IPS-15b (cell line): ENCODE results near the gene PGAM2.

Experiments
- H3K27me3 ChIP-seq: one replicate; pipeline ENCODE4 v1.6.1; 2013; ENCODE audit warnings: low read length; ENCODE audit not compliant: control insufficient read depth, insufficient read depth
- H3K36me3 ChIP-seq: one replicate; pipeline ENCODE4 v1.6.1; 2013; ENCODE audit warnings: low read length; ENCODE audit not compliant: control insufficient read depth, insufficient read depth
- H3K4me1 ChIP-seq: one replicate; pipeline ENCODE4 v1.6.1; 2013; ENCODE audit warnings: mild to moderate bottlenecking, low read length; ENCODE audit not compliant: control insufficient read depth, insufficient read depth
- H3K4me3 ChIP-seq: one replicate; pipeline ENCODE4 v1.5.1; 2013; ENCODE audit warnings: low read depth, low read length
- H3K9ac ChIP-seq: one replicate; pipeline ENCODE4 v1.6.1; 2013; ENCODE audit warnings: low read depth, mild to moderate bottlenecking, low read length
- H3K9me3 ChIP-seq: one replicate; pipeline ENCODE4 v1.6.1; 2013; ENCODE audit warnings: mild to moderate bottlenecking, low read length; ENCODE audit not compliant: control insufficient read depth, insufficient read depth

PGAM2 gene

DNA sequence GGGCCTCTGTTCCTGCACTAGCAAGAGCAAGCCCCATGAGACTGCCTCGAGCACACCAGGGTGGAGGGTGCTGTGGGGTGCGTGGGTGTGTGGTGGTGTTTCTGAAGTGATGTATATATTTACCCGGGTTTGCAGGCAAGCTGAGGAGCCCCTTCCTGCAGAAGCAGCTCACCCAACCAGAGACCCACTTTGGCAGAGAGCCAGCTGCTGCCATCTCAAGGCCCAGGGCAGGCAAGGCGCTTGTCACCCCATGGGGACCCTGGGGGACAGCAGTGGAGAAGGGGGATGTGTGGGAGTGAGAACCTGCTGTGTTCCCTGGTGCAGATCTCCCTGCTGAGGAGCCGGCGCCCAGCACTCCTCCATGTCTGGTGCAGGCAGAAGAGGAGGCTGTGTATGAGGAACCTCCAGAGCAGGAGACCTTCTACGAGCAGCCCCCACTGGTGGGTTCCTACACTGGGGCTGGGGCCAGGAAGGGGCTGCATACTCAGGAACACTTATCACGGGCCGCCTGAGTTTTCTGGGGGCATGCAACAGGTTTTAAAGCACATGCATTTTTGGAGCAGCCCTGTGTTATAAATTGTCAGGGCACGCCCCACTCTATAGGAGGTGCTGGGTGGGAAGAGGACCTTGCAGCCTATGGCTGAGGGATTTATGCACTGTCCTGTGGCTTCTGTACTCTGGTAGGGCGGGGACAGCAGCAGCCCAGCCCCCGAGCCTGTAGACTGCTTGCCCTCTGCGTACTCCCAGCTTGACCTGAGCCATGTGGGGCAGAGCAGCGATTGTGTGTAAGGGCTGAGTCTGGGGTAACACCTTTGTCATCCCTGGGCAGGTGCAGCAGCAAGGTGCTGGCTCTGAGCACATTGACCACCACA is 5.9 kb downstream of the PGAM2 start:
- no peaks in the 10 kb centered on the region for H3K9me3 ChIP-seq
- H3K4me3 ChIP-seq = no peak overlapping the region
- H3K27me3 ChIP-seq = no peaks in the 10 kb centered on the region
- no peak overlapping the region for H3K9ac ChIP-seq
- peaks cover 44% of the 10 kb centered on the region for H3K36me3 ChIP-seq
- peaks cover 7% of the 10 kb centered on the region for H3K4me1 ChIP-seq

DNA sequence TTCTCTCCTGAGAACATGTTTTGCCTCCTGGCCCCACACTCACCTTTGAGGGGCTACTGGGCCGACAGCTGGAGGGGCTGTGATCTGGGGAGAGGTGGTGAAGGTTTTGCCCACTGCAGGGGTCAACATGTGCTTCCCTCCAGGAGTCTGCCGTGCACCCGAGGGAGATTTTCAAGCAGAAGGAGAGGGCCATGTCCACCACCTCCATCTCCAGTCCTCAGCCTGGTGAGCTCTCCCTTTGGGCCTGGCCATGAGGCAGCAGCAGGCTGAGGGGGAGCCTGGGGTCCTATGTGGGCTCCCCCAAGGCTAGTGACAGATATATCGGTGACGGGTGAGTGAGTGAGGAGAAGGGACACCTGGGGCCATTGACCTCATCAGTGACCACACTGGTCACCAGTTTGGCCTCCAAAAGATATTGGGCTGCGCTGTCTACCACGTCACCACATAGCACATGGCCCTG is 6.6 kb downstream of the PGAM2 start:
- peaks cover 44% of the 10 kb centered on the region for H3K36me3 ChIP-seq

GRCh38 chr7:44057849-44058758 is 7.3 kb downstream of the PGAM2 start:
- Histone ChIP-seq H3K36me3 (peaks cover 46% of the 10 kb centered on the region), H3K4me1 (no peaks in the 10 kb centered on the region), H3K9me3 (no peaks in the 10 kb centered on the region), H3K9ac (no peak overlapping the region), H3K27me3 (no peaks in the 10 kb centered on the region), H3K4me3 (no peak overlapping the region)

More for the DNA sequence above, 6.6 kb downstream of the PGAM2 start:
- Histone ChIP-seq H3K9me3 (no peaks in the 10 kb centered on the region), H3K9ac (no peak overlapping the region), H3K4me1 (peaks cover 3% of the 10 kb centered on the region), H3K4me3 (no peak overlapping the region), H3K27me3 (no peaks in the 10 kb centered on the region)

DNA sequence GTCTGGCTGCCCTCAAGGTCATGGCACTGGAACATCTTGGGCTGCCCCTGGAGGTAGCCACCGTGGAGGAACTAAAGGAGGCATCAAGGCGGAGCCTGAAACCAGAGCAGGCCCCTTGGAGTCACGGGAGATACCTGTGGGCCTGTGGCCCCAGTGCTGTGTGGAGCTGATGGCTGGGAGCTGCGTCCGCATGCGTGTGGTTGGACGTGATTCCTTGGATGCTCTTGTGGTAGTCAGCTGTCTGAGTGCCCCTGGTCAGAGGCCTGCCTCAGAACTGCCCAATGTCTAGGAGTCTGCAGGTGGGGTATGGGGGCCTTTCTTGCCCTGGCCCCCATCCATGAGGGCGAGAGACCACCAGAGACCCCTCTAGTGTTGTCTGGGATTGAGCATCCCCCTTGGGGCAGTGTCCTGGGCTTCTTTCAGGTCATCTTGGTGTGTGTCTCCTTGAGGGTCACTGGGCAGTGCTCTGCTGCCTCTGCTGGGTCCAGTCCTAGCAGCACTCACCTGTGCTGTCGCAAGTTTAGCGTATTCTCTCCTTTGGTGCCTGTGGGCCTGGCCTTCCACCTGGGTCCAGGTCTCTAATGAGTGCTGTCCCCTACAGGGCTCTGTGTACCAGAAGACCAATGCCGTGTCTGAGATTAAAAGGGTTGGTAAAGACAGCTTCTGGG is 8.1 kb downstream of the PGAM2 start:
- Histone ChIP-seq H3K27me3 (no peaks in the 10 kb centered on the region), H3K9ac (no peak overlapping the region), H3K9me3 (no peaks in the 10 kb centered on the region), H3K36me3 (peaks cover 50% of the 10 kb centered on the region), H3K4me1 (no peaks in the 10 kb centered on the region), H3K4me3 (no peak overlapping the region)

DNA sequence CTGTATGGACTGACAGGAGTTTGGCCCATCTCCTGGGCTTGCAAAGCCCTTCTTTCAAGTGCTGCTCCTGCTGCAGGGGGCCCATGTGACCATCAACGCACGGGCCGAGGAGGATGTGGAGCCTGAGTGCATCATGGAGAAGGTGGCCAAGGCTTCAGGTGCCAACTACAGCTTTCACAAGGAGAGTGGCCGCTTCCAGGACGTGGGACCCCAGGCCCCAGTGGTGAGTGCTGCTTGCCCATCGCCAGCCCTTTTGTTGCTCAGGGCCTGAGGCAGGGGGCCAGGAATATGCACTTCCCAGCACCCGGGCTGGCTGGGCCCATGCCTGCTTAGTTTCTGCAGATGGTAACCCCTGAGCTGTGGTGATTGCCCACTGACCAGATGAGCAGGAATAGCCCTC is 8.7 kb downstream of the PGAM2 start:
- H3K9me3 ChIP-seq = no peaks in the 10 kb centered on the region
- no peak overlapping the region for H3K9ac ChIP-seq
- H3K27me3 ChIP-seq = no peaks in the 10 kb centered on the region
- peaks cover 48% of the 10 kb centered on the region for H3K36me3 ChIP-seq
- no peak overlapping the region for H3K4me3 ChIP-seq
- H3K4me1 ChIP-seq = no peaks in the 10 kb centered on the region

GRCh38 chr7:44052771-44053365 is 12.5 kb downstream of the PGAM2 start:
- no peaks in the 10 kb centered on the region for H3K27me3 ChIP-seq
- no peaks in the 10 kb centered on the region for H3K9me3 ChIP-seq
- H3K4me1 ChIP-seq = no peaks in the 10 kb centered on the region
- H3K4me3 ChIP-seq = no peak overlapping the region
- no peak overlapping the region for H3K9ac ChIP-seq
- peaks cover 38% of the 10 kb centered on the region for H3K36me3 ChIP-seq

- H3K36me3 ChIP-seq = peaks cover 27% of the 10 kb centered on the region
Observed at GRCh38 chr7:44051611-44052220, 13.7 kb downstream of the PGAM2 start.

DNA sequence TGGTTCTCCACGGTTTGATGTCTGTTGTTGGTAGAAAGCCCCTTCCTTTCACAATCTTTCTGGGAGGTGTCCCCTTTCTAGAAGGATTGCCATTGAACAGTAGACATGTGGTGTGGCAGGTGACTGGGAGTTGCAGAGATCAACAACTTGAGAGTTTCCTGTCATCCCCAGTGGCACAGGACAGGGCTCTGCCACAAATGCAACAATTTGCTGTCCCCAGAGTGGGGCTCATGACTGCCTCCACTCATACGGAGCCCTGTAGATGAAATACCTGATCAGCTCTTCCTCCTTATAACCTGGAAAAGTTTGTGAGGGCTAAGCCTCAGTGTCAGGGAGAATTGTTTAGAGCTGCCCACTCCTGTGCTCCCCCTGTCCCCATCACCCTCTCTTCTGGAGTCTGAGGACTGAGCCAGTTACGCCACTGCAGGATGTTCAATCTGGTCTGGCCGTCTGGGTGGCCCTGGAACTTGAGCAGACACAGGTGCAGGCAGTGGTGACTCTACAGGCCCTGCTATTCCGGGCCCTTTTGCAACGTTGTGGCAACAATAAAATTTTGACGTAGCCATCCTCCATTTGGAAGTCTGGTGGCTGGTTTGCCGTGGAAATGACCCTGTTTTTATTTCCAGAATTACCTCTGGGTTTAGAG is 14.3 kb downstream of the PGAM2 start:
- no peak overlapping the region for H3K9ac ChIP-seq
- no peaks in the 10 kb centered on the region for H3K27me3 ChIP-seq
- peaks cover 22% of the 10 kb centered on the region for H3K36me3 ChIP-seq
- no peaks in the 10 kb centered on the region for H3K4me1 ChIP-seq
- H3K9me3 ChIP-seq = no peaks in the 10 kb centered on the region
- no peak overlapping the region for H3K4me3 ChIP-seq

More at GRCh38 chr7:44051611-44052220, 13.7 kb downstream of the PGAM2 start:
- Histone ChIP-seq H3K27me3 (no peaks in the 10 kb centered on the region), H3K9ac (no peak overlapping the region), H3K4me1 (no peaks in the 10 kb centered on the region), H3K4me3 (no peak overlapping the region), H3K9me3 (no peaks in the 10 kb centered on the region)

DNA sequence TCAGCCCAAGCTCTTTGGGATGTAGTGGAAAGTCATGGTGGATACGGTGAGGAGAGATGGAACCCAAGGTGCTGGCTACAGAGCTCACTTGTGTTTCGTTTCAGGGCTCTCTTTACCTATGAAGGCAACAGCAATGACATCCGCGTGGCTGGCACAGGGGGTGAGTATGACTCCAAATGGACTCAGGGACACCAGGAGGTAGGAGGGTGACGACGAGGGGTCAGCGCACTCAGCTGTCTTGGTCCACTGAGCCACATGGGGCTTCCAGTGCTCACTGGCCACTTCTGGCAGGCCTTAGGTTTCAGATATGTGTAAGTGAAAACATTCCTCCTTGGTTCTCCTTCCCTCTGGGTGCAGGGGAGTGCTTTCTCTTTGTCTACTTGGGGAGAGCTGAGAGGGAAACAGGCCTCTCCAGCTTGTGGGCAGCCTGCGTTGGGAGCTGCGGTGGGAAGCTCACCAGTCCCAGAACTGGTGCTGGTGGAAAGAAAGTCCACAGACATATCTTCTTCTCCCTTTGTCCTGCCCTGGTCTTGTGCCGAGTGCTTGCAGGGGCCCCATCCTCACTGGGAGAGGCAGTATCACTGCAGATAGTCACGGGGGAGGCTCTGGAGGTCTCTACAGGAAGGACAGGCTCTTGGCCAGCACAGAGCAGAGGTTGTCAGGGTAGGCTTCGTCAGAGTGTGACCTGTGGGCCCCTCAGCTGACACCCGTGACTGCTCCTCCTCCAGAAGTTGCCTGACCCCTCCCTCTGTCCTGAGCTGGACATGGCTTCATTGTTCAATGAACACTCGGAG is 15.0 kb downstream of the PGAM2 start:
- H3K27me3 ChIP-seq = no peaks in the 10 kb centered on the region
- no peaks in the 10 kb centered on the region for H3K9me3 ChIP-seq
- no peak overlapping the region for H3K4me3 ChIP-seq
- no peak overlapping the region for H3K9ac ChIP-seq
- peaks cover 22% of the 10 kb centered on the region for H3K36me3 ChIP-seq
- H3K4me1 ChIP-seq = peaks cover 4% of the 10 kb centered on the region
